Measurements from ENCODE around the gene NR4A1.

- TF ChIP-seq POLR2AphosphoS5 (IDR thresholded peaks at IDR 0.05; ENCODE audit: low read depth, low read length) (no peak), SIN3A (IDR thresholded peaks at IDR 0.05; ENCODE audit: borderline replicate concordance, insufficient read depth, low read length) (no peak)
- TF ChIP-seq, protein P1, sequence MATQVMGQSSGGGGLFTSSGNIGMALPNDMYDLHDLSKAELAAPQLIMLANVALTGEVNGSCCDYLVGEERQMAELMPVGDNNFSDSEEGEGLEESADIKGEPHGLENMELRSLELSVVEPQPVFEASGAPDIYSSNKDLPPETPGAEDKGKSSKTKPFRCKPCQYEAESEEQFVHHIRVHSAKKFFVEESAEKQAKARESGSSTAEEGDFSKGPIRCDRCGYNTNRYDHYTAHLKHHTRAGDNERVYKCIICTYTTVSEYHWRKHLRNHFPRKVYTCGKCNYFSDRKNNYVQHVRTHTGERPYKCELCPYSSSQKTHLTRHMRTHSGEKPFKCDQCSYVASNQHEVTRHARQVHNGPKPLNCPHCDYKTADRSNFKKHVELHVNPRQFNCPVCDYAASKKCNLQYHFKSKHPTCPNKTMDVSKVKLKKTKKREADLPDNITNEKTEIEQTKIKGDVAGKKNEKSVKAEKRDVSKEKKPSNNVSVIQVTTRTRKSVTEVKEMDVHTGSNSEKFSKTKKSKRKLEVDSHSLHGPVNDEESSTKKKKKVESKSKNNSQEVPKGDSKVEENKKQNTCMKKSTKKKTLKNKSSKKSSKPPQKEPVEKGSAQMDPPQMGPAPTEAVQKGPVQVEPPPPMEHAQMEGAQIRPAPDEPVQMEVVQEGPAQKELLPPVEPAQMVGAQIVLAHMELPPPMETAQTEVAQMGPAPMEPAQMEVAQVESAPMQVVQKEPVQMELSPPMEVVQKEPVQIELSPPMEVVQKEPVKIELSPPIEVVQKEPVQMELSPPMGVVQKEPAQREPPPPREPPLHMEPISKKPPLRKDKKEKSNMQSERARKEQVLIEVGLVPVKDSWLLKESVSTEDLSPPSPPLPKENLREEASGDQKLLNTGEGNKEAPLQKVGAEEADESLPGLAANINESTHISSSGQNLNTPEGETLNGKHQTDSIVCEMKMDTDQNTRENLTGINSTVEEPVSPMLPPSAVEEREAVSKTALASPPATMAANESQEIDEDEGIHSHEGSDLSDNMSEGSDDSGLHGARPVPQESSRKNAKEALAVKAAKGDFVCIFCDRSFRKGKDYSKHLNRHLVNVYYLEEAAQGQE (IDR thresholded peaks at IDR 0.05; ENCODE audit: insufficient read depth in 1 of 2, low read depth in 2 of 2, low read length in 2 of 2): no peak
Observed at GRCh38 chr12:52061470-52062166, 10.4 kb downstream of the NR4A1 start.

Data from PFSK-1 (cell line).